GM12865 (cell line): ENCODE results near the gene GALNT9.

Source experiments
- DNase-seq: peaks from one replicate; pipeline ENCODE4 v3.0.0; 2010; ENCODE audit warnings: low read depth
- H3K4me3 ChIP-seq: 2 replicates; pipeline ENCODE4 v1.5.1; 2011; ENCODE audit warnings: mild to moderate bottlenecking, low read depth, low read length, control low read depth
- CTCF ChIP-seq: IDR thresholded peaks from 2 replicates; pipeline ENCODE4 v1.5.1; 2011; ENCODE audit warnings: low read length, control low read depth, low read depth, inconsistent platforms; ENCODE audit not compliant: insufficient read depth; ENCODE audit errors: missing control alignments

The GALNT9 gene

GRCh38 chr12:132171293-132171967 lies 158.0 kb downstream of the GALNT9 start:
- no peak overlapping the region for H3K4me3 ChIP-seq
- no peak for DNase-seq
- TF ChIP-seq CTCF: no peak

GRCh38 chr12:132170637-132171292 lies 158.6 kb downstream of the GALNT9 start:
- no peak for TF ChIP-seq CTCF
- no peak for DNase-seq
- no peak overlapping the region for H3K4me3 ChIP-seq

GRCh38 chr12:132170094-132170636 lies 159.2 kb downstream of the GALNT9 start:
- no peak overlapping the region for H3K4me3 ChIP-seq
- DNase-seq: no peak
- TF ChIP-seq CTCF: no peak

- no peak for DNase-seq
- H3K4me3 ChIP-seq: no peak overlapping the region
- no peak for TF ChIP-seq CTCF
Measured at GRCh38 chr12:132169376-132169775, 160.0 kb downstream of the GALNT9 start.

- DNase-seq: no peak
- TF ChIP-seq CTCF: no peak
- H3K4me3 ChIP-seq: no peak overlapping the region
Measured at GRCh38 chr12:132168311-132169031, 160.9 kb downstream of the GALNT9 start.

- H3K4me3 ChIP-seq: no peak overlapping the region
- no peak for TF ChIP-seq CTCF
- DNase-seq: no peak
Measured at GRCh38 chr12:132167611-132168310, 161.6 kb downstream of the GALNT9 start.
